Osteoblast (primary cell): ENCODE data around the gene PCDHGA6. TPM values are rescaled to one million over a fixed set of nuclear protein-coding genes. Genes with fewer than 3 reads are reported as not detected.
"Not testable (repeated sequence)": the region's sequence is repeated elsewhere in the genome, so short reads cannot be mapped to it uniquely, and the experiment has no call there.

ENCODE experiments used
- DNase-seq: peaks from one replicate; pipeline ENCODE4 v3.0.0; 2011; ENCODE audit warnings: low spot score, mixed read lengths; ENCODE audit not compliant: insufficient read length; ENCODE audit errors: missing footprints
- H2AFZ ChIP-seq: 2 replicates; pipeline ENCODE4 v1.6.0; 2011; ENCODE audit warnings: mild to moderate bottlenecking, low read length
- H3K27ac ChIP-seq: 2 replicates; pipeline ENCODE4 v1.5.1; 2011; ENCODE audit warnings: mild to moderate bottlenecking, low read depth, low read length, moderate library complexity
- H3K27me3 ChIP-seq: 2 replicates; pipeline ENCODE4 v1.6.0; 2012; ENCODE audit warnings: mild to moderate bottlenecking, control low read depth, inconsistent platforms, low read length, moderate library complexity; ENCODE audit not compliant: insufficient read depth
- H3K36me3 ChIP-seq: 2 replicates; pipeline ENCODE4 v1.5.1; 2011; ENCODE audit warnings: mild to moderate bottlenecking, low read length, control low read depth, moderate library complexity; ENCODE audit not compliant: insufficient read depth
- H3K4me1 ChIP-seq: 2 replicates; pipeline ENCODE4 v1.5.1; 2011; ENCODE audit warnings: mild to moderate bottlenecking, low read length, control low read depth, moderate library complexity; ENCODE audit not compliant: insufficient read depth
- H3K4me2 ChIP-seq: 2 replicates; pipeline ENCODE4 v1.6.0; 2011; ENCODE audit warnings: mild to moderate bottlenecking, low read length; ENCODE audit not compliant: insufficient read depth
- H3K4me3 ChIP-seq: fragments of 200-600 bp; sonication (generic); 3 replicates; pipeline ENCODE4 v1.5.1; 2012; ENCODE audit warnings: mild to moderate bottlenecking, low read length, inconsistent platforms; ENCODE audit not compliant: insufficient read depth
- H3K79me2 ChIP-seq: 2 replicates; pipeline ENCODE4 v1.6.0; 2012; ENCODE audit warnings: mild to moderate bottlenecking, low read length, control low read depth, inconsistent platforms; ENCODE audit not compliant: insufficient read depth
- H3K9me3 ChIP-seq: 2 replicates; pipeline ENCODE4 v1.5.1; 2011; ENCODE audit warnings: low read depth, low read length, control low read depth
- H4K20me1 ChIP-seq: 2 replicates; pipeline ENCODE4 v1.6.0; 2012; ENCODE audit warnings: mild to moderate bottlenecking, low read length, control low read depth; ENCODE audit not compliant: insufficient read depth
- CTCF ChIP-seq: IDR thresholded peaks from 2 replicates; pipeline ENCODE4 v1.5.1; 2011; ENCODE audit warnings: mild to moderate bottlenecking, low read depth, low read length, moderate library complexity; ENCODE audit errors: extremely low read depth
- total RNA-seq: library from RNA; depleted of rRNA; stranded (reverse); fragments of >200 nt; gene quantifications from 2 replicates; pipeline ENCODE4 v1.2.3, GENCODE V29; 2012

The PCDHGA6 gene
- total RNA-seq, 1 donor, result 5.1 TPM

- peak within 1 kb of the TSS; percentile 28 for H3K4me2 ChIP-seq
- H3K4me1 ChIP-seq, H4K20me1 ChIP-seq, H3K79me2 ChIP-seq, H3K9me3 ChIP-seq, H2AFZ ChIP-seq, H3K36me3 ChIP-seq, H3K27ac ChIP-seq, H3K27me3 ChIP-seq: not testable (repeated sequence)
- peak; percentile 89 for DNase-seq
- H3K4me3 ChIP-seq, result peak within 1 kb of the TSS; percentile 60
- TF ChIP-seq CTCF, result peak; percentile 56
Observed at GRCh38 chr5:141407790-141408505, 34.3 kb downstream of the PCDHGA6 start, which contains the start of gene PCDHGB6. Gene PCDHGB6 (plus strand): TSS chr5:141408021. CDS start chr5:141408203, 182 bp downstream.

DNA sequence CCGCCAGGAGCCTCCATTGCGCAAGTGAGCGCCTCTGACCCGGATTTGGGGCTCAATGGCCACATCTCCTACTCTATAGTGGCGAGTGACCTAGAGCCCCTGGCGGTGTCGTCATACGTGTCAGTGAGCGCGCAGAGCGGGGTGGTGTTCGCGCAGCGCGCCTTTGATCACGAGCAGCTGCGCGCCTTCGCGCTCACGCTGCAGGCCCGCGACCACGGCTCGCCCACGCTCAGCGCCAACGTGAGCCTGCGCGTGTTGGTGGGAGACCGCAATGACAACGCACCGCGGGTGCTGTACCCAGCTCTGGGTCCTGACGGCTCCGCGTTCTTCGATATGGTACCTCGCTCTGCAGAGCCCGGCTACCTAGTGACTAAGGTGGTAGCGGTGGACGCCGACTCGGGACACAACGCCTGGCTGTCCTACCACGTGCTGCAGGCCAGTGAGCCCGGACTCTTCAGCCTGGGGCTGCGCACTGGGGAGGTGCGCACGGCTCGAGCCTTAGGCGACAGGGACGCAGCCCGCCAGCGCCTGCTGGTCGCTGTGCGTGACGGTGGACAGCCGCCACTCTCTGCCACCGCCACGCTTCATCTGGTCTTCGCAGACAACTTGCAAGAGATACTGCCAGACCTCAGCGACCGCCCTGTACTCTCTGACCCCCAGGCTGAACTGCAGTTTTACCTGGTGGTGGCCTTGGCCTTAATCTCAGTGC, 36.1 kb downstream of the PCDHGA6 start:
- no peaks in the 10 kb centered on the region for H3K79me2 ChIP-seq
- peaks cover 3% of the 10 kb centered on the region for H3K9me3 ChIP-seq
- H3K4me3 ChIP-seq, result no peak overlapping the region
- H3K4me1 ChIP-seq, result no peaks in the 10 kb centered on the region
- peaks cover 11% of the 10 kb centered on the region for H3K27me3 ChIP-seq
- no peak overlapping the region for H3K4me2 ChIP-seq
- H3K27ac ChIP-seq, result no peak overlapping the region
- no peaks in the 10 kb centered on the region for H3K36me3 ChIP-seq
- peaks cover 3% of the 10 kb centered on the region for H4K20me1 ChIP-seq
- no peak for DNase-seq
- no peak overlapping the region for H2AFZ ChIP-seq
- no peak for TF ChIP-seq CTCF

DNA sequence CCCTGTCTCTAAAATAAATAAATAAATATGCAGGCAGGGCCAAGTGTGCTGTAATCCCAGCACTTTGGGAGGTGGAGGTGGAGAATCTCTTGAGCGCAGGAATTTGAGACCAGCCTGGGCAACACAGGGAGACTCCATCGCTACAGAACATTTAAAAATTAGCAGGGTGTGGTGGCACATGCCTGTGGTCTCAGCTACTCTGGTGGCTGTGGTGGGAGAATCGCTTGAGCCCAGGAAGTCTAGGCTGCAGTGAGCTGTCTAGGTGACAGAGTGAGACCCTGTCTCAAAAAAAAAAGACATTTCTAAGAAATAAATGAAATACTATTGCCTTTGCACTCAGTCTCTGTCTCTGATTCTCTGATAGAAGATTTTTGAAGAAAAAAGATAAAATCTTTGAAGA, 37.9 kb downstream of the PCDHGA6 start:
- peaks cover 3% of the 10 kb centered on the region for H3K9me3 ChIP-seq
- no peak overlapping the region for H3K27ac ChIP-seq
- no peaks in the 10 kb centered on the region for H4K20me1 ChIP-seq
- peaks cover 11% of the 10 kb centered on the region for H3K27me3 ChIP-seq
- H3K4me2 ChIP-seq, result no peak overlapping the region
- no peak for TF ChIP-seq CTCF
- no peak for DNase-seq
- no peaks in the 10 kb centered on the region for H3K36me3 ChIP-seq
- no peak overlapping the region for H2AFZ ChIP-seq
- H3K4me1 ChIP-seq, result no peaks in the 10 kb centered on the region
- no peaks in the 10 kb centered on the region for H3K79me2 ChIP-seq
- H3K4me3 ChIP-seq, result no peak overlapping the region

DNA sequence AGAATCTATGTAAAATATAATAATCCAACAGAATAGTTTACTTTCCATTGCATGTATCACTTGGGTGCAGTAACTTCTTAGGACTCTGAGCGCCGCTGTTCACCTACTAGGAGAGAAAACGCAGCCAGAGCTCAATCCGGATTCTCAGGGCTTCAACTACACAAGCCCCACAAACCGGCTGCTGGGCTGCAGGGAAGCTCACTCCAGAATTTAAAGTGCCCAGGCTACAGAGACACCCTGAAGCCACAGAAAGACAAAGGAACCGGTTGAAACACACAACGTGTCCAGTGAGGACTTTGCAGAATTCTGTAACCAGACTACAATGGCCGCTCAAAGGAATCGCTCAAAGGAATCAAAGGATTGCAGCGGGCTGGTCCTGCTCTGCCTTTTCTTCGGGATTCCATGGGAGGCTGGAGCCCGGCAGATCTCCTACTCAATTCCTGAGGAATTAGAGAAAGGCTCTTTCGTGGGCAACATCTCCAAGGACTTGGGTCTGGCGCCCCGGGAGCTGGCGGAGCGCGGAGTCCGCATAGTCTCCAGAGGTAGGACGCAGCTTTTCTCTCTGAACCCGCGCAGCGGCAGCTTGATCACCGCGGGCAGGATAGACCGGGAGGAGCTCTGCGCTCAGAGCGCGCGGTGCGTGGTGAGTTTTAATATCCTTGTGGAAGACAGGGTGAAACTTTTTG, 39.3 kb downstream of the PCDHGA6 start, which contains the start of gene PCDHGA10:
TSS of gene PCDHGA10 (plus strand) at position 134 of the 686 bp plus-strand sequence. CDS start at position 323, 189 bp downstream.
- Histone ChIP-seq H3K27me3 (peaks cover 11% of the 10 kb centered on the region), H3K36me3 (no peaks in the 10 kb centered on the region), H3K4me2 (peak within 1 kb of the TSS; percentile 80), H3K79me2 (no peaks in the 10 kb centered on the region), H3K27ac (no peak within 1 kb of the TSS), H2AFZ (peak within 1 kb of the TSS; percentile 71), H4K20me1 (no peaks in the 10 kb centered on the region), H3K9me3 (peaks cover 3% of the 10 kb centered on the region), H3K4me3 (peak within 1 kb of the TSS; percentile 68), H3K4me1 (no peaks in the 10 kb centered on the region)
- TF ChIP-seq CTCF, result peak; percentile 79
- DNase-seq, result peak; percentile 94
